Memory B cell (primary cell): ENCODE measurements around the gene PGBD4.

ENCODE experiments used
- ATAC-seq: fragments of 150-1000 bp; cut with Tn5 transposase; 2 replicates; pipeline ENCODE4 v1.10.0; 2021; ENCODE audit warnings: low read depth, mild to moderate bottlenecking, moderate library complexity
- DNase-seq, 2 donors: peaks; one replicate each; pipeline ENCODE4 v3.0.0; 2022; ENCODE audit warnings: low spot score in 2 of 2
- H3K27ac Mint-ChIP-seq: one replicate; pipeline ENCODE4 v1.8.0; 2022; ENCODE audit warnings: mild to moderate bottlenecking, moderate library complexity, mixed read lengths
- H3K27me3 Mint-ChIP-seq: one replicate; pipeline ENCODE4 v1.8.0; 2022; ENCODE audit warnings: mixed read lengths
- H3K36me3 Mint-ChIP-seq: one replicate; pipeline ENCODE4 v1.8.0; 2022; ENCODE audit warnings: mild to moderate bottlenecking, mixed read lengths
- H3K4me1 Mint-ChIP-seq: one replicate; pipeline ENCODE4 v1.8.0; 2022; ENCODE audit warnings: mixed read lengths
- H3K4me3 Mint-ChIP-seq: one replicate; pipeline ENCODE4 v1.8.0; 2022; ENCODE audit warnings: mild to moderate bottlenecking, moderate library complexity, mixed read lengths
- H3K9me3 Mint-ChIP-seq: one replicate; pipeline ENCODE4 v1.8.0; 2022; ENCODE audit warnings: mixed read lengths

PGBD4 gene

GRCh38 chr15:34124651-34125050, 22.8 kb downstream of the PGBD4 start:
- Mint-ChIP-seq H3K27me3 (peaks cover 15% of the 10 kb centered on the region), H3K9me3 (peaks cover 2% of the 10 kb centered on the region), H3K4me1 (peaks cover 3% of the 10 kb centered on the region), H3K36me3 (no peaks in the 10 kb centered on the region), H3K4me3 (no peak overlapping the region), H3K27ac (no peak overlapping the region)
- no peak for ATAC-seq
- DNase-seq: no peak

DNA sequence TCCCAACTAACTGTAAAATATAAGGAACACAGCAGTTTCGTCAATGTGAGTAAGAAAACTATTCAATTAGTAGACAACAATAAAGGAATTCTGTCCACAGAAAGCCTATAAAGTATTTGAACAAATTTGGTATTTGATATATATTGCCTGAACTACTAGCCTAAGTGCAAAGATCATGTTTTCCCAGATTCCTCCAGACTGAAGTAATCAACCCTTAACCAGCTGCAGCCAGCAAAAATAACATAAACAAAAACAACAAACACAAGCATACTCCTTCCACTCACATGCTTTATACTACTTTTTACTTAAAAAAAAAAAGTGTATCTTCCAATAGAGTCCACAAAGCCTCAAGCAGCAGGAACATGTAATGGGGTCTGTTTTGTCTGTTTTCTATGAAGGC, 24.1 kb downstream of the PGBD4 start:
- ATAC-seq: no peak
- H3K4me3 Mint-ChIP-seq: no peak overlapping the region
- no peak overlapping the region for H3K27ac Mint-ChIP-seq
- H3K9me3 Mint-ChIP-seq: peaks cover 2% of the 10 kb centered on the region
- DNase-seq: no peak
- H3K4me1 Mint-ChIP-seq: peaks cover 3% of the 10 kb centered on the region
- H3K27me3 Mint-ChIP-seq: peaks cover 10% of the 10 kb centered on the region
- no peaks in the 10 kb centered on the region for H3K36me3 Mint-ChIP-seq

DNA sequence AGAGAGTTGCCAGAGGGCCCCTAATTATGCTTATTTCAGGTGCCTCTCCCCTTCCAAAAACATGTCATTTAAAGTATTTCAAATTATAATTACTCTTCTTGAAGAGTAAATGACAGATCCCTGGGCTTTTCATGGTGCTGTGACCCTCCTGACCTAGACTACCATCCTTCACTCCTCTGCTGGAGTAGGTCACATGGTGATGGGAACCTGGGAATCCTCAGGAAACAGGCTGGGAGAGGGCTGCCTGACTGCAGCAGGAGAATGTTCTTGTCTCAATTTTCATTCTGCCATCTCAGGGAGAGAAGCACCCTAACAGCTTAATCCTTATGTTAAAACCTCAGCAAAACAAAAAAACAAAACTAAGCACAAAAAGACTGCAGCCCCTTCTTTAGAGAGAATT, 24.6 kb downstream of the PGBD4 start:
- ATAC-seq: no peak
- no peak for DNase-seq
- Mint-ChIP-seq H3K4me1 (peaks cover 3% of the 10 kb centered on the region), H3K4me3 (no peak overlapping the region), H3K36me3 (no peaks in the 10 kb centered on the region), H3K27ac (no peak overlapping the region), H3K27me3 (peaks cover 9% of the 10 kb centered on the region), H3K9me3 (peaks cover 2% of the 10 kb centered on the region)

- DNase-seq (no peak), ATAC-seq (no peak)
- no peak overlapping the region for H3K4me3 Mint-ChIP-seq
- peaks cover 2% of the 10 kb centered on the region for H3K9me3 Mint-ChIP-seq
- no peaks in the 10 kb centered on the region for H3K36me3 Mint-ChIP-seq
- no peak overlapping the region for H3K27ac Mint-ChIP-seq
- H3K27me3 Mint-ChIP-seq: no peaks in the 10 kb centered on the region
- H3K4me1 Mint-ChIP-seq: no peaks in the 10 kb centered on the region
Measured at GRCh38 chr15:34128898-34129297, 27.0 kb downstream of the PGBD4 start.

GRCh38 chr15:34132881-34133280, 31.0 kb downstream of the PGBD4 start:
- DNase-seq: no peak
- Mint-ChIP-seq H3K9me3 (no peaks in the 10 kb centered on the region), H3K4me1 (no peaks in the 10 kb centered on the region), H3K4me3 (no peak overlapping the region), H3K27ac (no peak overlapping the region), H3K27me3 (no peaks in the 10 kb centered on the region), H3K36me3 (no peaks in the 10 kb centered on the region)
- no peak for ATAC-seq

DNA sequence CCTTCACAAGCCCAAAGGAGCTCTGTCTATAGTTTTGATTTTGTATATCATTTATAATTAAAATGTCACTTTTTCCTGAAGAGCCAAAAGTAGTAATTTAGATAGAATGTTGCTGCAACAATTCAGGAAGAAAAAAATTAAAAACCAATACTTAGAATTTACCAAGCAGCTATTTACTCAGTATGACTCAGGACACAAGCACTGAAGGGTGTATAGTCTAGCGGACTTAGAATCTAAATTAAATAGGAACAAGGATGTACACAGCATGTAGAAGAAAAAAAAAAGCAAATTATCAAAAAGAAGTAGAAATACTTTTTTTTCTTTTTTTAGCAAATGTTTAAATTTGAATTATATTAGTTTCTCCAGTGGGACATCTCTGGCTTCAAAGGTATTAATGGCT, 31.6 kb downstream of the PGBD4 start:
- Mint-ChIP-seq H3K4me3 (no peak overlapping the region), H3K27me3 (no peaks in the 10 kb centered on the region), H3K4me1 (no peaks in the 10 kb centered on the region), H3K27ac (no peak overlapping the region), H3K36me3 (peaks cover 1% of the 10 kb centered on the region), H3K9me3 (no peaks in the 10 kb centered on the region)
- DNase-seq (no peak), ATAC-seq (no peak)

DNA sequence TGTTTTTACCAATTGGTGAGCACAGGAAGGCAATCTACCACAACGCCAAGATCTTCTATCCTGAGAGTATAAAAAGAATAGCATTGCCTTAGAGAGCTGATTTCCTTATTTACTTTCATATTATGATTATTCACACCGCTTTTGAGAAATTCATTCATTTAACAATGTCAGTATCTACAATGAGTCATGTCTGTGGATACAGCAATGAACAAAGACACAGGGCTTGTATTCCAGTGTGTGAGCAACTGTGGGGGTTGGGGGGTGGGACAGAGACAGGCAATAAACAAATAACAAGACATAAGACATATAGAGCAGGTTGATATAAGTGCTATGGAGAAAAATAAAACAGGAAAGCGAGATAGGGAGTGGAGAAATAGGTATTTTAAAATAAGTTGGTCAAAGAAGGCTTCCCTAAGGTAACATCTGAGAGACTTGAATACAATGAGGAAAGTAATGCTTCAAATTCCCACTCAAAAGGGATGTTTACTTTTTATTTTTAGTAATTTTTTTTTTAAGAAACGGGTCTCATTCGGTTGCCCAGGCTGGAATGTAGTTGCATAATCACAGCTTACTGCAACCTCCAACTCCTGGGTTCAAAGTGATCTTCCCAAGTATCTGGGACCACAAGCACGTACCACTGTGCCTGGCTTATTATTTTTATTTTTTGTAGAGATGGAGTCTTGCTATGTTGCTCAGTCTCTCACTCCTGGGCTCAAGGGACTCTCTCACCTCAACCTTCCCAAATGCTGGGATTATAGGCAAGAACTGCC, 45.7 kb downstream of the PGBD4 start:
- Mint-ChIP-seq H3K27ac (peak overlapping the region; percentile 47), H3K9me3 (no peaks in the 10 kb centered on the region), H3K27me3 (no peaks in the 10 kb centered on the region), H3K4me1 (no peaks in the 10 kb centered on the region), H3K36me3 (peaks cover 23% of the 10 kb centered on the region), H3K4me3 (no peak overlapping the region)
- ATAC-seq: no peak
- DNase-seq: no peak

GRCh38 chr15:34154725-34155204, 52.9 kb downstream of the PGBD4 start:
- peaks cover 8% of the 10 kb centered on the region for H3K9me3 Mint-ChIP-seq
- peaks cover 41% of the 10 kb centered on the region for H3K36me3 Mint-ChIP-seq
- no peak overlapping the region for H3K27ac Mint-ChIP-seq
- DNase-seq (no peak), ATAC-seq (peak; percentile 54)
- H3K4me3 Mint-ChIP-seq: no peak overlapping the region
- peaks cover 5% of the 10 kb centered on the region for H3K4me1 Mint-ChIP-seq
- H3K27me3 Mint-ChIP-seq: no peaks in the 10 kb centered on the region

- peaks cover 44% of the 10 kb centered on the region for H3K36me3 Mint-ChIP-seq
- no peaks in the 10 kb centered on the region for H3K27me3 Mint-ChIP-seq
- no peak overlapping the region for H3K4me3 Mint-ChIP-seq
- H3K4me1 Mint-ChIP-seq: peaks cover 5% of the 10 kb centered on the region
- H3K9me3 Mint-ChIP-seq: peaks cover 14% of the 10 kb centered on the region
- DNase-seq (no peak), ATAC-seq (no peak)
- peak overlapping the region; percentile 59 for H3K27ac Mint-ChIP-seq
Measured at GRCh38 chr15:34155859-34156258, 54.0 kb downstream of the PGBD4 start.
